GM18909 (cell line): ENCODE data around the gene PTGR3.

ENCODE experiments used
- ATAC-seq: cut with Tn5 transposase; IDR thresholded peaks from one replicate; pipeline ENCODE4 v1.9.1; 2021; ENCODE audit warnings: mild to moderate bottlenecking; ENCODE audit not compliant: unreplicated experiment, poor library complexity

The PTGR3 gene

DNA sequence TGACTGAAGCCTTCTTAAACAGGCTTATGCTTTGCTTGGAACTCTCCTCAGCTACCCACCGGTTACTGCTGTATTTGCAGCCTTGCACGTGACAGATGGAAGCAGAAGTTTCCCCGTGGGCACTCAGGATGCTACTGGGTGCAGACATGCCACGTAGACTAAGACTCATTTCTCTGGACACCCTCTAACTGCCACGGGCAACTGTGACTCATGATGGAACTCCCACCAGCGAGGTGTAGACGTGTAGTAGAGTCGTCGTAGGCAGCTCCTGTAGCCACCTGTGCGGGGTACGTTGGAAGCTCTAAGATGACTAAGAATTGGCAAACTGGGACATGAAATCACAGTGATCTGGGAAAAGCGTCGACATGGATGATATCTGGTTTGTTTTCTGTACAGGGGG lies 29.2 kb upstream of the PTGR3 start:
- ATAC-seq, result no peak

GRCh38 chr18:75235896-75236295 lies 27.0 kb upstream of the PTGR3 start:
- no peak for ATAC-seq

DNA sequence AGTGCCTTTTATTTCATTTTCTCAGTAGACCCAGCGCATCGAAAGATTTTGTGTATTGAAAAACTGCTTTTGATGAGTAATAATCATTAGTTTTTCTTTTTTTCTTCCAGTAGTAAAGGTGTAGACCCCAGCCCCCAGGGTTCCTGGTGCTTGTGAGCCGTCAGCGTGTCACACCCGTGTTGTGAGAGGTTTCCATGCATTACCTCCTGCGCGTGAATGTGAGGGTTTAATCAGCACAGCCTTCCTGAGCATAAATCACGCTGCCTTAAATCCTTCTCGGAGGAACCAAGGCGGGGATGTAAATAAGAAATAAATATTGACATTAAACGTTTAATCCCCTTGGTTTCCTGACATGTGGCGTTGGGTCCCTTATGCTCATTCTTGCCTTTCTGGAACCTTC lies 26.0 kb upstream of the PTGR3 start:
- ATAC-seq, result no peak

GRCh38 chr18:75231053-75231406 lies 22.1 kb upstream of the PTGR3 start:
- no peak for ATAC-seq

GRCh38 chr18:75230163-75231052 lies 21.5 kb upstream of the PTGR3 start:
- no peak for ATAC-seq

- ATAC-seq, result no peak
Observed at GRCh38 chr18:75229437-75229836, 20.5 kb upstream of the PTGR3 start.

DNA sequence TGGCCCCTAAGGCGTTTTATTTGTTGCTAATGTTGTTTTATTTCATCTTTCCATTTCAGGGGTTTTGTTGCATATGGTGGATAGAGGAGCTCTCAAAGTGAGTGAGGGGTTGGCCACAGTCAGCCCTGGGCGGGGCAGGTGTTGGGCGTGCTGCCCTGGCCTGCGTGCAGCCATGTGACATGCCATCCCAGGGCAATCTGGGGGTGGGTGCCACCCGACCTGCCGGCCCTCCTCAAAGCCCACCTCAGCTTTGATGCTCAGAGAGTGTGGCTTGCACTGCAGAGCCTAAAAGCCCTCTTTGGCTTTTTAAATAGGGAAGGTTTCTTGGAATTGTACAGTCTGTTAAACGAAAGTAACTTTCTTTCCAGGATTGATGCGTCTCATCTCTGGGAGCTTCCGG lies 20.0 kb upstream of the PTGR3 start:
- ATAC-seq, result no peak

DNA sequence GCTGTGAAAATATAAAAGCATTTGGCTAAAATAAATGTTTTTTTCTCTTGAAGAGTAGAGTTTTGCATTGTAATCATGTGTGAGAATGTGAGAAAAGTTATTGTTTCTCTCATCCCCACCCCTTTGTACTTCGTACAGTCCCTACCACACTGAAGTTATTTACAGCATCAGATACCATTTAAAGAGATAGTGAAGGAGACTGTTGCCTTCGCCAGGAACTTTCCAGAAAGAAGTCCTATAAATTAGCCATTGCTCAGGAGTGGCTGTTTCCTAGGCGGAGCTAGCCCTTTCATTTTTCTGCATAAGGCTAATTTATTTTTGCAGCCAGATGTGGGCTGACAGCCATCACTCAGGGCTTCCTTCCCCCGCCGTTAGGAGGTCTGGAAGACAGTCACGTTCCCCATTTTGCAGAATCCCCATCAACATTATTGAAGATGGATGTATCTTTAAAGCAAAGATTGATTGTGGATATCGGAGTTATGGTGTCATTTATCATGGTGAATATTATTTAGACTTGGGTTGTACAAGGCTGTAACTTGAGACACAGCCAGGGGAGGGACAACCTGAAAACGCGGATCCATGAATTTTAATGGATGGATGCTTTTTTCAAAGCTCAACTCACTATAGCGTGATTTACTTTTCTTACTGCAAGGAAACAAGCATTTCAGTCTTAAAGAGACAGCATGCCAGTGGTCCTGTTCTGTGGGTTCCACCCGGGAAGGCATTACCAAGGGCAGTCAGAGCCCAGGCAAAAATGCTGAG lies 18.8 kb upstream of the PTGR3 start:
- ATAC-seq, result no peak

DNA sequence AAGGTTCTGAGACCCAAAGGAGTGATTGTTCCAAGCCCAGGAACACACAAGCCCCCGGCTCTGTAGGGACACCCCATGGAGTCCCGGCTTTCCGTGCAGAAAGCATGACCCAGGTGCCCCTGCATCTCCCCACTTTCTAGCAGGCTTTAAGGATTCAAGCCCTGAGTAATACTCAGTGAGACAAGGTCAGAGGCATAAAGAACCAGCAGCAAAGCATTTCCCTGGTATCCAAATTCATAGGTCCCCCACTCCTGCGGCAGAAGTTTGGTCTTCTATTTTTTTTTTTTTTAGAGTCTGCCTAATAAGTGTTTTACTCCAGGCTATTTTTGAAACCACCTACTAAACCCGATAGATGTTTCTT lies 18.0 kb upstream of the PTGR3 start:
- ATAC-seq, result no peak

DNA sequence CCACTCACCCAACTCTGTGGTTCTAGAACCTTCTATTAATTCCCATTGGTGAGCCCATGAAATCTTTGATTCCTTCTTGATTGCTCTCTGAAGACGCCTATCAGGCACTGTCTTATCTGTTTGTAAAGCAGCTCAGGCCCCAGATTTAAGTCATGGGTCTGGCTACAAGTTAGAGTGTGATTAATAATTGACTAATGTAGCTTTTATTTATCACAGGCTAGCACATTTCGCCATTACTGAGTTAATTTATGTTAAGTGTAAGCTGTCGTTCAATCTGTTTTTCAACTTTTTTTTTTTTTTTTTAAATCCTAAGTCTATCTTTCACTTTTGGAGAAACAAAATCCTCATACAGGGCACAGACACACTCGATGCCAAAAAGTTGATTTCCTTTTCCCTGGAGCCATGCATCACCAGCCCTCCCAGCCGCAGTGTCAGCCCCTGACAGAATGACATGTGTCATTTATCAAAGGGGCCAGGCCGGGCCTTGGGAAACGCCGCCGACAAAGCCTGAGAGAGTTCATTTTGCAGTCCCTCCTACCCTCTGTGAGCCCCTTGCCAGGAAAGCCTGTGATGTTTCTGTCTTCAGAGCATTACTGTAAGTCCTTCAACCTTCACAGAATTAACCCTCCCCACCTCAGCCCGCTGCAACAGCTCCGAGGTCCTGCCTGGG lies 17.5 kb upstream of the PTGR3 start:
- ATAC-seq, result no peak

DNA sequence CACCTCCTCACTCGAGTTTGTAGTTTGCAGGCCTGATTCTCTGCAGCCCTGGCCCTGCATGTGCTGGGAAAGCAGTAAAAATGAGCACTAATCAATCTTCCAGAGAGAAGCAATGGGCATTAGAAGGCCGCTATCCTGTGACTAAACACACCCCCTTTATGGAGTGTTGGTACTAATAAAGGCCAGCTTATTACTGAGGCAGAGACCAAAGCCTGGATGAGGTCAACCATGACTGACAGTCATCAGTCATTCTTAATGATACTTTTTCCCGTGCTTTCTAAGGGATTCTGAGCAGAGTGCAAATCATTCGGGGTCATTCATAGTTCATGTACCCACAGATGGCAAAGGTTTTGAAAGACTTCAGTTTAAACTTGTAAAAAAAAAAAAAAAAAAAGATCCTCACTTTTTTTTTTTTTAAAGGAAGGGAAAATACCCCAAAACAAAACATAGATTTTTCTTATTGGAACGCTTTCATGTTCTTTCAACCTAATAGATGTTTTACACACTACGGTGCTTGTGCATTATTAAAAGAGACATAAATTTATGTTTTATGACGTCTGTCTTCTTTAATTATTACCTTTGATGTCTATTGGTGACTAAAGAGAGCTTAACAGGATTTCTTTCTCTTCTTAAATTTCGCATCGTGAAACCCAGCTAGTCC lies 14.9 kb upstream of the PTGR3 start:
- no peak for ATAC-seq

- ATAC-seq, result no peak
Observed at GRCh38 chr18:75222407-75222806, 13.5 kb upstream of the PTGR3 start.

GRCh38 chr18:75221897-75222296 lies 13.0 kb upstream of the PTGR3 start:
- no peak for ATAC-seq

- no peak for ATAC-seq
Observed at GRCh38 chr18:75221397-75221796, 12.5 kb upstream of the PTGR3 start.

DNA sequence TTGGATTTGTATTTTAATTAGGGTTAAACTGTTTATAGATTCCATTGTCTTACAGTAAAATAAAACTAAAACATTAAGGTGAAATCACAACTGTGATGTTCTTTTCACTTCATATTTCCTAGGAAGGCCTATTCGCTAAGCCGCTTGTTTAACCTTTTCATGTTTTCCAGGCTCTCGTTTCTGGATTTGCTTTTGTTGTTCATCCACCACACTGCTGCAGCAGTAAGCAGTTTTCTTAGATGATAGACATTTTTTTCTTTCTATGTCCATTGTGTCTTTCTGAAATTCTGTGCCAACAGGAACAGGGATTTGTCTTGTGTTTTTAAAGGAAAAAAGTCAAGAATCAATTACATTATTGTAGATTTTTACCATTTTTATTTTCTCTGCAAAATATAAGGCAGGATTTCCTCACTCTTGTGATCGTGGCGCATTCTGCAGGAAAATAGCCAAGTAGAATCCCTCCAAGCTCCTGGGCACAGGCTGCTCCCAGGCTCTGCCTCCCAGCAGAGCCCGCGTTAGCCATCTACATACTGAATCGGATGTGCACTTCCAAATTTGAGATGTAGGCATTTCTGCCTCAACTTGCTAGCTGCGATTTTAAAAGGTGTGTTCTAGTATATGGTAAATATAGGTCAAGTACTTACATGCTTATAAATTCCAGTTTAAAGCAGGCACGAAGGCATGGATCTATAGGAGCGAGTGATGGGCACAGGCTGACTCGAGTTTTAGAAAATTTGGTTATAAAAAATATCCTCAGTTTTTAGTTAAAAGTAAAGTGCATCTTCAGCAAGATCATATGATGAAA lies 11.8 kb upstream of the PTGR3 start:
- no peak for ATAC-seq

DNA sequence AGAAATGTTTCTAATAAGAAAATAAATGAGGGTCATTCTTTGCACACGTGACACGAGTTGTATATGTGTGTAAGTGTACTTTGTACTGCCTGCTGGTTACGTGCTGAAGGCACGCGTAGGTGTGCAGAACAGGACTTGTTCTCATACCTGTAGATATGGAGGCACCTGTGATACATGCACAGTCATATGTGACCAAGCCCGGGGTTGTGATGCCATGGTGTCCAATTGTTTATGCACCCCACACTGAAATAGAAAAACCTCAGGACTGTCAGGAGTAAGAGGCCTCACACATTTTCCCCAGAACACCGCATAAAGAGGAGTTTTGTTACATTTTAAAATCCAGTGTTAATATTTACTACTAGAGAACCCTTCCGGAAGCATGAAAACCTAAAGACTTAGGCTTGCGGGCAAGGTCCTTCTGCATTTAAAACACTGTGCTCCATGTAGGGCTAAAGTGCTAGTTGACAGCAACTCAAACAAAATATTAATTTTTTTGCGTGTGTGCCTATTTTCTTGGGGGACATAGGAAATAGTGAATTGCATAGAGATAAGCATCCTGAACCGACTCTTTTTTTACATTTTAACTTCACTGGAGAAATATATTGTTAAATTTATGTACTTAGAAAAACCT lies 10.9 kb upstream of the PTGR3 start:
- ATAC-seq, result no peak

- no peak for ATAC-seq
Observed at GRCh38 chr18:75218065-75218923, 9.4 kb upstream of the PTGR3 start.

GRCh38 chr18:75216911-75217689 lies 8.2 kb upstream of the PTGR3 start:
- no peak for ATAC-seq
